ENCODE measurements around the gene FBXO48.

GRCh38 chr2:68491582-68491981 lies 24.5 kb upstream of the FBXO48 start:
- TF ChIP-seq CTCF (IDR thresholded peaks at IDR 0.05) (no peak), POLR2A (IDR thresholded peaks at IDR 0.05) (no peak)
